ENCODE measurements around the gene USP48.

- TF ChIP-seq CTCF (IDR thresholded peaks at IDR 0.05) (no peak), POLR2AphosphoS5 (IDR thresholded peaks at IDR 0.05; ENCODE audit: insufficient read depth in 1 of 2, low read depth in 1 of 2) (no peak), POLR2A (IDR thresholded peaks at IDR 0.05) (no peak)
These were observed 45.1 kb upstream of the USP48 start for GRCh38 chr1:21828075-21828474.

Data from vagina (tissue), 2 donors.